ENCODE measurements around the gene UBA6. TPM values are rescaled to one million over a fixed set of nuclear protein-coding genes. Genes with fewer than 3 reads are reported as not detected.

UBA6 gene
- total RNA-seq, 1 donor from 2014 or later: 88.6 TPM

DNA sequence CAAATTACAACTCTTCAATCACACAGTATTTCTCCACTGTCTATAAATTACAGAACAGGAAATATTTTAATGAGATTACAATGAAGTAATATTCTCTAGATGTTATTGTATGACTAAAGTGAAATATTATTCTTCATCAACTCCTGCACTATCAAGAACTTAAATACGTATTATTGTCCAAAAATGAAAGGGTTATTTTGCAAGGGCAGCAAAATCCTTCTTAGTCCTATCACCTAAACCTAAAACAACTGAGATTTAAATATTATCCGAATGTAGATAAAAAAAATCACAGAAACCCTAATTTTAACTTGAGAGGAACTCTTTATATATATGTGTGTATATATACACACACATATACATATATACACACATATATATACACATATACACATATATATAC is 4.9 kb downstream of the UBA6 start:
- peaks cover 29% of the 10 kb centered on the region for H3K36me3 Mint-ChIP-seq
- H3K4me1 Mint-ChIP-seq: peaks cover 22% of the 10 kb centered on the region
- H3K9me3 Mint-ChIP-seq: peaks cover 10% of the 10 kb centered on the region
- TF ChIP-seq, protein P1, sequence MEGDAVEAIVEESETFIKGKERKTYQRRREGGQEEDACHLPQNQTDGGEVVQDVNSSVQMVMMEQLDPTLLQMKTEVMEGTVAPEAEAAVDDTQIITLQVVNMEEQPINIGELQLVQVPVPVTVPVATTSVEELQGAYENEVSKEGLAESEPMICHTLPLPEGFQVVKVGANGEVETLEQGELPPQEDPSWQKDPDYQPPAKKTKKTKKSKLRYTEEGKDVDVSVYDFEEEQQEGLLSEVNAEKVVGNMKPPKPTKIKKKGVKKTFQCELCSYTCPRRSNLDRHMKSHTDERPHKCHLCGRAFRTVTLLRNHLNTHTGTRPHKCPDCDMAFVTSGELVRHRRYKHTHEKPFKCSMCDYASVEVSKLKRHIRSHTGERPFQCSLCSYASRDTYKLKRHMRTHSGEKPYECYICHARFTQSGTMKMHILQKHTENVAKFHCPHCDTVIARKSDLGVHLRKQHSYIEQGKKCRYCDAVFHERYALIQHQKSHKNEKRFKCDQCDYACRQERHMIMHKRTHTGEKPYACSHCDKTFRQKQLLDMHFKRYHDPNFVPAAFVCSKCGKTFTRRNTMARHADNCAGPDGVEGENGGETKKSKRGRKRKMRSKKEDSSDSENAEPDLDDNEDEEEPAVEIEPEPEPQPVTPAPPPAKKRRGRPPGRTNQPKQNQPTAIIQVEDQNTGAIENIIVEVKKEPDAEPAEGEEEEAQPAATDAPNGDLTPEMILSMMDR (IDR thresholded peaks at IDR 0.05; ENCODE audit: unreplicated experiment): no peak
- no peak for DNase-seq (ENCODE audit: low spot score in 2 of 2, unreplicated experiment in 2 of 2)
- no peak overlapping the region for H3K27ac Mint-ChIP-seq
- H3K4me3 Mint-ChIP-seq: no peak overlapping the region
- H3K27me3 Mint-ChIP-seq (ENCODE audit: low read depth): no peaks in the 10 kb centered on the region

DNA sequence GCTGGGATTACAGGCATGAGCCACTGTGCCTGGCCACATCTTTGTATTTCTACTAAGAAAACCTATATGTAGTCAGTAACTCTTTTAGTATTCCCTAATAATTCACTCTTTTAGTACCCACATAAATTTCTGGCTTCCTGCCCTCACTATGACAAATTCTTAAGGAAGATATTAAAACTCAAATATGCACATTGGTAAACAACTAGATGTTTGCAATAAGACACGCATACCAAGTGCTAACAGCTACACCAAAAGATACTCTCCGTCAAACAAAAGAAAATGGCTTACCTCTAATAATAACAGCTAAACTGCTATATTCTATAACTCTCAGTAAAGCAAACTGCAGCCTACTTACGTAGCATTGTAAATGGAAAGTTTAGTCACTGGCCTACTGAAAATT is 6.3 kb downstream of the UBA6 start:
- peaks cover 15% of the 10 kb centered on the region for H3K4me1 Mint-ChIP-seq
- TF ChIP-seq, protein P1 (IDR thresholded peaks at IDR 0.05; ENCODE audit: unreplicated experiment): no peak
- no peaks in the 10 kb centered on the region for H3K27me3 Mint-ChIP-seq (ENCODE audit: low read depth)
- H3K4me3 Mint-ChIP-seq: no peak overlapping the region
- peaks cover 32% of the 10 kb centered on the region for H3K36me3 Mint-ChIP-seq
- peaks cover 10% of the 10 kb centered on the region for H3K9me3 Mint-ChIP-seq
- H3K27ac Mint-ChIP-seq: no peak overlapping the region
- DNase-seq (ENCODE audit: low spot score in 2 of 2, unreplicated experiment in 2 of 2): no peak

DNA sequence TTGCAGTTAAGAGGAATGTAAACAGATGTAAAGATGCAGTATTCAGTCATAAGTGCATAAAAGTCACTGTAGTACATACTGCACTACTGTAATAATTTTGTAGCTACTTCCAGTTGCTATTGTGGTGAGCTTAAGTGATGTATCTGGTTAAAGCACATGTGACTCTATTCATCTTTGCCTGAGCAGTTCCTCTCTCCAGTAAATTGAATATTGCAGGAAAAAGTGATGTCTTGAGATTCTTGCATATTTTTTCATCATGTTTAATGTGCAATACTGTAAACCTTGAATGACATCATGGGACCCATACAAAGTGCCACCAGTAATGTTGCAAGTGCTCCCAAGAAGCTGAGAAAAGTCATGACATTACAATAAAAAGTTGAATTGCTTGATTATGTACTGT is 9.6 kb downstream of the UBA6 start:
- no peaks in the 10 kb centered on the region for H3K27me3 Mint-ChIP-seq (ENCODE audit: low read depth)
- peaks cover 2% of the 10 kb centered on the region for H3K4me1 Mint-ChIP-seq
- TF ChIP-seq, protein P1 (IDR thresholded peaks at IDR 0.05; ENCODE audit: unreplicated experiment): no peak
- H3K9me3 Mint-ChIP-seq: peaks cover 10% of the 10 kb centered on the region
- peaks cover 33% of the 10 kb centered on the region for H3K36me3 Mint-ChIP-seq
- DNase-seq (ENCODE audit: low spot score in 2 of 2, unreplicated experiment in 2 of 2): no peak
- H3K4me3 Mint-ChIP-seq: no peak overlapping the region
- no peak overlapping the region for H3K27ac Mint-ChIP-seq

DNA sequence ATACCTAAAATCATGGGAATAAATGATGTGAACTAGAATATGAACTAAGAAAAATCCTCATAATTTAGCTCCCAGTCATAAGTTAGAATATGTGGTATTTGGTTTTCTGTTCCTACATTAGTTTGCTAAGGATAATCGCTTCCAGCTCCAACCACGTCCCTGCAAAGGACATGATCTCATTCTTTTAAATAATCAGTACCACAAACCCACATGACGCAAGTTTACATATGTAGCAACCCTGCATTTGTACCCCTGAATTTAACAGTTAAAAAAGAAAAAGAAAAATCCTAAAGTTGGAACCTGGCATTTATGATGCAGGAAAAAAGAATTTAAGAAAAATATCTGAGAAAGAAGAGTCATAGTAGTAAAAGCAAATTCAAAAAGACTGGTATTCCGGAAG is 13.3 kb downstream of the UBA6 start:
- H3K36me3 Mint-ChIP-seq: peaks cover 23% of the 10 kb centered on the region
- H3K4me3 Mint-ChIP-seq: no peak overlapping the region
- H3K27ac Mint-ChIP-seq: peak overlapping the region; percentile 80
- no peaks in the 10 kb centered on the region for H3K27me3 Mint-ChIP-seq (ENCODE audit: low read depth)
- no peak for DNase-seq (ENCODE audit: low spot score in 2 of 2, unreplicated experiment in 2 of 2)
- TF ChIP-seq, protein P1 (IDR thresholded peaks at IDR 0.05; ENCODE audit: unreplicated experiment): no peak
- peaks cover 5% of the 10 kb centered on the region for H3K9me3 Mint-ChIP-seq
- H3K4me1 Mint-ChIP-seq: peaks cover 2% of the 10 kb centered on the region

DNA sequence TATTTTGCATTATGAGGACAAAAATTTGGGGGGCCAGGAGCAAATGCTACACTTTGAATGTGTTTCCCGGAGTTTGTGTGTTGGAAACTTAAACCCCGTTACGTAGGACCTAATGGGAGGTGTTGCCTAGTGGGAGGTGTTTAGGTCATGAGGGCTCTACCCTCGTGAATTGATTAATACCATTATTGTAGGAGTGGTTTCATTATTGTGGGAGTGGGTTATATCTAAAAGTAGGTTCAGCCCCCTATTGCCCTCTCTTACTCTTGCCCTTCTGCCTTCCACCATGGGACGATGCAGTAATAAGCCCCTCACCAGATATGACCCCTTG is 15.5 kb downstream of the UBA6 start:
- Mint-ChIP-seq H3K36me3 (peaks cover 10% of the 10 kb centered on the region), H3K4me1 (peaks cover 2% of the 10 kb centered on the region), H3K4me3 (no peak overlapping the region), H3K27ac (no peak overlapping the region), H3K27me3 (ENCODE audit: low read depth) (no peaks in the 10 kb centered on the region), H3K9me3 (no peaks in the 10 kb centered on the region)
- DNase-seq (ENCODE audit: low spot score in 2 of 2, unreplicated experiment in 2 of 2): no peak
- TF ChIP-seq, protein P1 (IDR thresholded peaks at IDR 0.05; ENCODE audit: unreplicated experiment): no peak

DNA sequence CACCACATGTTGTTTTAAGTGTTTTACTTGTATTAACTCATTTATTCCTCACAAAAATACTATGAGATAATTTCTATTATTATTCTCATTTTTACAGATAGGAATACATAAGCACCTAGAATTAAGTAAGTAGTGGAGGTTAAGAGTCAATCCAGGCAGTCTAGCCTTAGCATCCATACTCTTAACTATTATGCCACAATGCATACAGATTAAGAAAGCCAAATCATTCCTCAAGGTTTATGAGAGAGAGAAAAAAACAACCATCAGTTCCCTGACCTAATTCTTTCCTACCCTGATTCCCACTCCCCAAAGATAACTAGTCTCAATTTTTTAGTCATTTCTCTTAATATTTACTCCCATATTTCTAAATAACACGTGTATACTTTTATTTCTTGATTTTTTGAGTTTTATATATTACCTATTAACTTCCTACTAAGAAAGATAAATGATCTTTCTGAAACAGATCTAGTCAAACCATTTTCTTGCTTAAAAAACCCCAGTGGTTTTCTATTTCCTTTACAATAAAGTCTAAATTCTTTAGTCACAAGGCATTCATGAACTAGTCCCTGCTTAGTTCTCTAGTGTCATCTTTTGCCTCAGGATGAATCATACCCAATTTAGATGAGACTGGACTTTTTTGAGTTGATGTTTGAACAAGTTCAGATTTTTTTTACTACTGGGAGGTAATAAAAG is 16.0 kb downstream of the UBA6 start:
- DNase-seq (ENCODE audit: low spot score in 2 of 2, unreplicated experiment in 2 of 2): no peak
- no peak overlapping the region for H3K4me3 Mint-ChIP-seq

More for the DNA sequence above, 16.0 kb downstream of the UBA6 start:
- TF ChIP-seq, protein P1 (IDR thresholded peaks at IDR 0.05; ENCODE audit: unreplicated experiment): no peak
- H3K27me3 Mint-ChIP-seq (ENCODE audit: low read depth): no peaks in the 10 kb centered on the region
- H3K36me3 Mint-ChIP-seq: peaks cover 10% of the 10 kb centered on the region
- no peaks in the 10 kb centered on the region for H3K9me3 Mint-ChIP-seq
- H3K27ac Mint-ChIP-seq: no peak overlapping the region
- H3K4me1 Mint-ChIP-seq: peaks cover 2% of the 10 kb centered on the region
